AG10803 (cell line): ENCODE data around the gene TBC1D25.
"Not testable (repeated sequence)": the region's sequence is repeated elsewhere in the genome, so short reads cannot be mapped to it uniquely, and the experiment has no call there.

Experiments used
- DNase-seq: peaks from one replicate; pipeline ENCODE4 v3.0.0; 2010; ENCODE audit warnings: low read depth
- H3K4me3 ChIP-seq: 2 replicates; pipeline ENCODE4 v1.5.1; 2011; ENCODE audit warnings: mild to moderate bottlenecking, low read length, control low read depth
- CTCF ChIP-seq: conservative IDR thresholded peaks from 2 replicates; pipeline ENCODE4 v1.5.1; 2011; ENCODE audit warnings: mild to moderate bottlenecking, low read length, control low read depth, inconsistent platforms

The TBC1D25 gene

GRCh38 chrX:48515842-48516241 is 23.7 kb upstream of the TBC1D25 start:
- H3K4me3 ChIP-seq, result no peak overlapping the region
- no peak for TF ChIP-seq CTCF
- DNase-seq, result no peak

DNA sequence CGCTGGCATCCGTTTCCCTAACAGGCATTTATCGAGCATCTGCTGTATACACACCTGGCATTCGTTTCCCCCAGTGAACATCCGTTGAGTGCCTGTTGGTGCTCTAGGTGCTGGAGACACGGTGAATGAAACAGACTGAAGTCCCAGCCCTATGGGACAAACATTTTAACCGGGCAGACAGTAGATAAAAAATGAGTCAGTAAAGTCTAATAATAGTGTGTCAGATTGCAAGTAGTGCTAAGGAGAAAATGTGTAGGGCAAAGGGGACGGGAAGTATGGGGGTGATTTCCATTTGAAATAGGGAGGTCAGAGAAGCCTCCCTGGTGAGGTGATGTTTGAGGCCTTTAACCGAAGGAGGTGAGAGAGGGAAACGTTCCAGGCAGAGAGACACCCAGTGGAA is 23.2 kb upstream of the TBC1D25 start:
- H3K4me3 ChIP-seq, result no peak overlapping the region
- DNase-seq, result no peak

GRCh38 chrX:48516987-48517386 is 22.5 kb upstream of the TBC1D25 start:
- TF ChIP-seq CTCF, result no peak
- DNase-seq, result no peak
- H3K4me3 ChIP-seq, result no peak overlapping the region

More for the DNA sequence above, 23.2 kb upstream of the TBC1D25 start:
- no peak for TF ChIP-seq CTCF

DNA sequence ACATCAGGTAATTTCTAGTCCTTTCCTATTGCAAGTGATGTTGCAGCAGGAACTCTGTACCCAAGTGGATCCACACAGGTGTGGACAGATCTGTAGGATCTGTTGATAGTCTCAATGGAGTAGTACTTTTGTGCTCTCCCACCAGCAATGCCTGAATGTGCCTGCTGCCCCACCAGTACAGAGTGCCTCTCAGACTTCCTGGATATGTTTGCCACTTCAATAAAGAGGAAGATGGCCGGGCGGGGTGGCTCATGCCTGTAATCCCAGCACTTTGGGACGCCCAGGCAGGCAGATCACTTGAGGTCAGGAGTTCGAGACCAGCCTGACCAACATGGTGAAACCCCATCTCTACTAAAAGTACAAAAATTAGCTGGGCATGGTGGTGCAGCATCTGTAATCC is 20.0 kb upstream of the TBC1D25 start:
- H3K4me3 ChIP-seq, DNase-seq: not testable (repeated sequence)

- TF ChIP-seq CTCF, result no peak
- DNase-seq, result no peak
- no peak overlapping the region for H3K4me3 ChIP-seq
These were observed 19.1 kb upstream of the TBC1D25 start for GRCh38 chrX:48520455-48520854.

- peak overlapping the region; percentile 66 for H3K4me3 ChIP-seq
- DNase-seq, result no peak
- TF ChIP-seq CTCF, result no peak
These were observed 18.6 kb upstream of the TBC1D25 start for GRCh38 chrX:48520976-48521352.

- peak within 1 kb of the TSS; percentile 66 for H3K4me3 ChIP-seq
- TF ChIP-seq CTCF, result no peak
- DNase-seq, result peak; percentile 77
These were observed 17.9 kb upstream of the TBC1D25 start, which contains the start of gene EBP for GRCh38 chrX:48521353-48522243. Gene EBP (plus strand): TSS chrX:48521808. CDS start chrX:48523772, 1,964 bp downstream.
